A673 (cell line): ENCODE data around the gene TEX261. TPM values are rescaled to one million over a fixed set of nuclear protein-coding genes. Genes with fewer than 3 reads are reported as not detected.

Experiments used
- BruUV-seq: library from RNA; stranded (reverse); fragments of 400-500 nt; replicated peaks from 2 replicates; lab custom pipeline; 2021; lab: Mats Ljungman, UMichigan
- CTCF ChIA-PET: fragments of 300-600 bp; sonication (Branson Sonifier 250); formaldehyde crosslinking; loops from one replicate; lab custom pipeline; 2022; ENCODE audit warnings: antibody characterized with exemption; lab: Charles Lee
- POLR2A ChIA-PET: fragments of 300-600 bp; sonication (Branson Sonifier 250); formaldehyde crosslinking; loops from one replicate; lab custom pipeline; 2022; ENCODE audit warnings: antibody characterized with exemption; ENCODE audit not compliant: low non-redundant PET; lab: Charles Lee
- DNase-seq: peaks from one replicate; pipeline ENCODE4 v3.0.0-alpha.2; 2015; ENCODE audit warnings: low spot score
- H3K27ac ChIP-seq: fragments of 200-600 bp; sonication (generic); 2 replicates; pipeline ENCODE4 v1.5.1; 2016; ENCODE audit warnings: mixed run types, low read depth, mild to moderate bottlenecking, mixed read lengths, antibody characterized with exemption, low read length; ENCODE audit not compliant: poor library complexity, severe bottlenecking
- H3K27me3 ChIP-seq: fragments of 200-600 bp; sonication (generic); replicated peaks from 2 replicates; pipeline ENCODE4 v1.6.1; 2017; ENCODE audit warnings: mixed run types, low read depth, mild to moderate bottlenecking, mixed read lengths, antibody characterized with exemption, low read length; ENCODE audit not compliant: insufficient read depth, poor library complexity
- H3K36me3 ChIP-seq: fragments of 200-600 bp; sonication (generic); 2 replicates; pipeline ENCODE4 v1.6.1; 2016; ENCODE audit warnings: mixed run types, mild to moderate bottlenecking, mixed read lengths, antibody characterized with exemption, low read length; ENCODE audit not compliant: insufficient read depth, poor library complexity, severe bottlenecking
- H3K4me1 ChIP-seq: fragments of 200-600 bp; sonication (generic); 2 replicates; pipeline ENCODE4 v1.6.1; 2017; ENCODE audit warnings: mixed run types, mild to moderate bottlenecking, mixed read lengths, antibody characterized with exemption, low read length; ENCODE audit not compliant: insufficient read depth, poor library complexity, severe bottlenecking
- H3K4me3 ChIP-seq: fragments of 200-600 bp; sonication (generic); 2 replicates; pipeline ENCODE4 v1.5.1; 2016; ENCODE audit warnings: low read depth, mixed run types, mild to moderate bottlenecking, mixed read lengths, low read length; ENCODE audit not compliant: poor library complexity, severe bottlenecking
- H3K9me3 ChIP-seq: fragments of 200-600 bp; sonication (generic); 2 replicates; pipeline ENCODE4 v1.6.1; 2016; ENCODE audit warnings: mixed run types, low read depth, mild to moderate bottlenecking, mixed read lengths, antibody characterized with exemption, low read length; ENCODE audit not compliant: poor library complexity, severe bottlenecking
- EZH2 ChIP-seq: fragments of 200-600 bp; sonication (generic); IDR thresholded peaks from 2 replicates; pipeline ENCODE4 v1.6.1; 2017; ENCODE audit warnings: borderline replicate concordance, low read depth, mild to moderate bottlenecking, mixed read lengths, antibody characterized with exemption, low read length; ENCODE audit not compliant: poor library complexity, severe bottlenecking
- intact Hi-C: fragments of 100-400 bp; cut with micrococcal nuclease; formaldehyde crosslinking; loops from one replicate; pipeline ENCODE4 v1.10.0; 2022; ENCODE audit not compliant: unreplicated experiment
- total RNA-seq: library from RNA; stranded (reverse); gene quantifications from 2 replicates; pipeline ENCODE4 v1.2.3, GENCODE V29; 2021
- TF ChIP-seq, protein P1 (sequence below): fragments of 300-800, 200-600 bp; sonication (generic); conservative IDR thresholded peaks from 2 replicates; pipeline ENCODE4 v1.5.1; 2017; ENCODE audit warnings: low read depth, mild to moderate bottlenecking, antibody characterized with exemption, low read length, moderate library complexity, mixed read lengths

Gene TEX261
- total RNA-seq, 1 experiment from 2014 or later: 60.9 TPM

DNA sequence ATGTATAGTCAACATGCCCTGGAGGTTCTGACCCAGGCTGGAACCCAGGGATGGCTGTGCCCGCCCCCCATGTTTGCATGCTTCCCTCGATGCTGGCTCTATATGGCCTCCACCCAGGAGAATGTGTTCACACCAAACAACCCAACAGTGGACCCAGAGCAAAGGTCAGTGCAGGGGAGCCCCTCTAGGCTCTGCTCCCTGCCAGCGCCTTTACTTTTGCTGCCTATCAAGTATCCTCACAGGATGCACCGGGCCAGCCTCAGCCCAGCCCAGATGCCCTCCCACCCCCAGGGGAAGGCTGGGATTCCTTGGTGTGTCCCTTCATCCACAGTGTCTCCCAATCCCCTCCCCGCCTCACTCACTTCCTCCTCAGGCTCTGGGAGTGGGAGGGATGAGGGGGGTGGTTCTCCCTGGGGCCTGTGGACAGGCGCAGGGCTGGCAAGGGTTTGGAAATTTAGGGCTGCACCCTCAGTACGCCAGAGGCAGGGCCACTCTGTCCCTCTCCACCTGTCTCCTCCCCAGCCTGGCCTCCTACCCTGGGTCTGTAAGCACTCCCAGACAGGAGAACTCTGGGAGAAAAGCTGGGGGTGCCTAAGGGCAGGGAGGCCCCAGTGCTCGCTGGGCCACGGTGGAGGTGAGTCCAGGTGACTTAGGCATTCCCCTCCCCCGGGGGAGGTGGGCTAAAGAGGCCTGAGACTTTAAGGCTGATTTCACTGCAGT lies 56.6 kb downstream of the TEX261 start:
- CTCF ChIA-PET: interaction anchor here (0.6 kb wide), 2 partner anchors 10 to 814 kb away, joined by 3 to 6 read pairs; no protein-coding TSS in a partner anchor
- Histone ChIP-seq H3K27me3 (no peaks in the 10 kb centered on the region), H3K36me3 (no peaks in the 10 kb centered on the region), H3K4me3 (no peak overlapping the region), H3K4me1 (no peaks in the 10 kb centered on the region), H3K27ac (no peak overlapping the region), H3K9me3 (no peaks in the 10 kb centered on the region)
- intact Hi-C loops: no loop called here
- POLR2A ChIA-PET: no interaction called here
- DNase-seq: no peak
- TF ChIP-seq EZH2: no peak
- TF ChIP-seq, protein P1, sequence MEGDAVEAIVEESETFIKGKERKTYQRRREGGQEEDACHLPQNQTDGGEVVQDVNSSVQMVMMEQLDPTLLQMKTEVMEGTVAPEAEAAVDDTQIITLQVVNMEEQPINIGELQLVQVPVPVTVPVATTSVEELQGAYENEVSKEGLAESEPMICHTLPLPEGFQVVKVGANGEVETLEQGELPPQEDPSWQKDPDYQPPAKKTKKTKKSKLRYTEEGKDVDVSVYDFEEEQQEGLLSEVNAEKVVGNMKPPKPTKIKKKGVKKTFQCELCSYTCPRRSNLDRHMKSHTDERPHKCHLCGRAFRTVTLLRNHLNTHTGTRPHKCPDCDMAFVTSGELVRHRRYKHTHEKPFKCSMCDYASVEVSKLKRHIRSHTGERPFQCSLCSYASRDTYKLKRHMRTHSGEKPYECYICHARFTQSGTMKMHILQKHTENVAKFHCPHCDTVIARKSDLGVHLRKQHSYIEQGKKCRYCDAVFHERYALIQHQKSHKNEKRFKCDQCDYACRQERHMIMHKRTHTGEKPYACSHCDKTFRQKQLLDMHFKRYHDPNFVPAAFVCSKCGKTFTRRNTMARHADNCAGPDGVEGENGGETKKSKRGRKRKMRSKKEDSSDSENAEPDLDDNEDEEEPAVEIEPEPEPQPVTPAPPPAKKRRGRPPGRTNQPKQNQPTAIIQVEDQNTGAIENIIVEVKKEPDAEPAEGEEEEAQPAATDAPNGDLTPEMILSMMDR: no peak
- BruUV-seq: no TSS peak

DNA sequence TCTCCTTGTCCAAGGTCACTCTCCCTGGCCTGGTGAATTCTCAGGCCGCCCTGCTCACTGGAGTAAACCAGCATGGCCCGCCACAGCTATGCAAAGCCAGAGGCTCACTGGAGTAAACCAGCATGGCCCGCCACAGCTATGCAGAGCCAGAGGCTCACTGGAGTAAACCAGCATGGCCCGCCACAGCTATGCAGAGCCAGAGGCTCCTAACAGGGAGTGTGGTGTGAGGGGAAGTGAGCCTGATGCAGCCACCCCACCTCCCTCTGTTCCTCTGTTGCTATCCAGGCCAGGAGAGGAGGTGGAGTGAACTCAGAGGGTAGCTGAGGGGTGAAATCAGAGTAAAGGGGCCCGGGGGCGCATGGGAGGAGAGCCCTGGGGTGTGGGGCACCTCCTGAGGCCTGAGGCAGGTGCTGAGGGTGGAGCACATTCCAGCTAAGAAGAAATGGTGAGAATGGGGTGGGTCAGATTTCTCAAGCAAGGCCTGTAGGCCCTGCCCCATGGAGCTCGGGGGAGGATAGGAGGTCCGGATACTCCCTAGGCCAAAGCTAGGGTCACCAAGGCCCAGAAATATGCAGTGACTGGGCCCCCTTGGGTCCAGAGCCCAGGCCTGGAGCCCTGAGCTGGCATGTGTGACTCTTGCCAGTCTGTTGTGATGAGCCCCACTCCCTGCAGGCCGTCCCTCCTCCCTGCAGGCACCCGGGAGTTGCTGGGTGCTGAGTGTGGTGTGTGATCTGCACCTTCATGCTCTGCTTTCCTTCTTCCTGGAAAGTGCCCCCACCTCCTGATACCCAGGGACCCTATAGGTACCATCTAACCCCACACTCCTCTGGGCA lies 57.5 kb downstream of the TEX261 start:
- intact Hi-C loops: no loop called here
- ChIA-PET CTCF (interaction anchor here (0.6 kb wide), 2 partner anchors 11 to 813 kb away, joined by 3 to 6 read pairs; no protein-coding TSS in a partner anchor), POLR2A (no interaction called here)
- Histone ChIP-seq H3K4me3 (no peak overlapping the region), H3K27me3 (no peaks in the 10 kb centered on the region), H3K27ac (no peak overlapping the region), H3K36me3 (no peaks in the 10 kb centered on the region), H3K4me1 (no peaks in the 10 kb centered on the region), H3K9me3 (no peaks in the 10 kb centered on the region)
- no peak for TF ChIP-seq EZH2
- TF ChIP-seq, protein P1: no peak
- no TSS peak for BruUV-seq
- DNase-seq: no peak

DNA sequence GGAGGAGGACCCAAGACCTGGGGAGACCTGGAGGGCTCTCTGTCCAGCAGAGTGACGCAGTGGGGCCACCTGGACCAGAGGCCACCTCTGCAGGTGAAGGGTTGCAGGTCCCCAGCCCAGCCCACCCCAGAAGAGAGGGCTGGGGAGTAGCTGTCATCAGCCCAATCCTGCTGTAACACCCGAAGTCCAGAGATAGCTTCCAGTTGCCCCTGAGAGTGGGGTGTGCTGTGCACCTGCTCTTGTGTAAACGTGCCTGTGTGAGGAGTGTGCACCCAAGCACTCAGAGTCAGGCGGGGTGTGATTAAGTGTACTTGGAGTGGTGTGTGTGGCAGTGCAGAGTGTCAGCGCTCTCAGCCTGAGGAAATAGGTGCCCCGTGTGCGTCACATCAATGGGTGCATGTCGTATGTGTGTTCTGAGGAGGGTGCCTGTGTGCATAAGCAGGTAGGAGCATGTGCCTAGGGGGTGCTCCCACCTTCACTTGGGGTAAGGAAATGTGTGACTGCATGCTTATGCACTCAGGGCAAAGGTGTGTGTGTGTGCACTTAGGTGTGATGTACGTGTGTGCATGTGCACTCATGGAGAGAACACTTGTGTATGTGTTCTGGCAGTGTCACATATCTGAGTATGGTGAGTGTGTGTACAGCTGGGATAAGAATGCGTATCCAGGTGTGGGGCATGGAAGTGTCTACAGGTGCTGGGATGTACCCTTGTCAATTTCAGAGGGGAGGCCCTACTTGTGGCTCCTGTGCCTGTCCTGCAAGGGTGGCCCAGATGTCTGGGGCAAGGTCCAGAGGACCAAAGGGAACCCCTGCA lies 58.3 kb downstream of the TEX261 start:
- ChIA-PET CTCF (no interaction called here), POLR2A (no interaction called here)
- H3K4me3 ChIP-seq: no peak overlapping the region
- intact Hi-C loops: no loop called here
- no peaks in the 10 kb centered on the region for H3K36me3 ChIP-seq
- no peak overlapping the region for H3K27ac ChIP-seq
- H3K4me1 ChIP-seq: no peaks in the 10 kb centered on the region
- no peak for TF ChIP-seq EZH2
- no peak for DNase-seq
- no peaks in the 10 kb centered on the region for H3K9me3 ChIP-seq
- no peaks in the 10 kb centered on the region for H3K27me3 ChIP-seq
- no TSS peak for BruUV-seq

Other genes with a start within 250 kb of the TEX261 start
- 5.6 and 6.6 TPM in 2 replicates for gene ADD2, start 226.7 kb downstream of the TEX261 start, total RNA-seq
- not detected in 2 replicates for gene FIGLA, start 204.2 kb downstream of the TEX261 start, total RNA-seq
- 0.67 and 1.1 TPM in 2 replicates for gene CLEC4F, start 174.3 kb downstream of the TEX261 start, total RNA-seq
- gene CD207, start 159.1 kb downstream of the TEX261 start, total RNA-seq: 1.1 and 2.4 TPM in 2 replicates
- gene VAX2, start 94.3 kb downstream of the TEX261 start, total RNA-seq: 8.2 and 11.6 TPM in 2 replicates
- gene ATP6V1B1, start 59.0 kb downstream of the TEX261 start, total RNA-seq: 6.4 and 6.5 TPM in 2 replicates
- 0.50 and 0.64 TPM in 2 replicates for gene ANKRD53, start 16.2 kb downstream of the TEX261 start, total RNA-seq
- 64.2 and 64.4 TPM in 2 replicates for gene NAGK, start 73.8 kb upstream of the TEX261 start, total RNA-seq
- 11.2 and 11.8 TPM in 2 replicates for gene MCEE, start 135.4 kb upstream of the TEX261 start, total RNA-seq
- gene MPHOSPH10, start 135.8 kb upstream of the TEX261 start, total RNA-seq: 56.4 and 66.3 TPM in 2 replicates
- gene PAIP2B, start 232.2 kb upstream of the TEX261 start, total RNA-seq: 1.1 and 2.3 TPM in 2 replicates